Measurements from ENCODE around the gene CDC42BPB. TPM values are rescaled to one million over a fixed set of nuclear protein-coding genes. Genes with fewer than 3 reads are reported as not detected.

Gene CDC42BPB
- polyA plus RNA-seq, 3 donors from 2014 or later, result not detected

GRCh38 chr14:103073367-103073875, 16.1 kb upstream of the CDC42BPB start:
- H3K36me3 Mint-ChIP-seq, result no peaks in the 10 kb centered on the region
- peaks cover 0 to 3% (median 2%) of the 10 kb centered on the region in 3 donors for H3K27me3 Mint-ChIP-seq (ENCODE audit: low read depth in 3 of 3)
- peaks cover 0 to 2% of the 10 kb centered on the region in 2 donors for H3K4me1 Mint-ChIP-seq
- no peaks in the 10 kb centered on the region for H3K9me3 Mint-ChIP-seq
- no peak overlapping the region for H3K27ac Mint-ChIP-seq
- H3K4me3 Mint-ChIP-seq, result no peak overlapping the region
- DNase-seq, result no peak

- Mint-ChIP-seq H3K27me3 (ENCODE audit: low read depth in 3 of 3) (peaks cover 2% of the 10 kb centered on the region in 3 donors), H3K4me3 (no peak overlapping the region), H3K4me1 (peaks cover 0 to 2% of the 10 kb centered on the region in 2 donors), H3K9me3 (no peaks in the 10 kb centered on the region), H3K27ac (no peak overlapping the region), H3K36me3 (no peaks in the 10 kb centered on the region)
- DNase-seq, result no peak
Observed at GRCh38 chr14:103072595-103073366, 15.4 kb upstream of the CDC42BPB start.

- Mint-ChIP-seq H3K9me3 (no peaks in the 10 kb centered on the region), H3K27ac (no peak overlapping the region), H3K27me3 (ENCODE audit: low read depth in 3 of 3) (peaks cover 2 to 6% (median 4%) of the 10 kb centered on the region in 3 donors), H3K4me1 (peaks cover 0 to 2% of the 10 kb centered on the region in 2 donors), H3K36me3 (no peaks in the 10 kb centered on the region), H3K4me3 (no peak overlapping the region)
- no peak for DNase-seq
Observed at GRCh38 chr14:103071544-103072251, 14.3 kb upstream of the CDC42BPB start.

GRCh38 chr14:103070971-103071542, 13.7 kb upstream of the CDC42BPB start:
- Mint-ChIP-seq H3K36me3 (no peaks in the 10 kb centered on the region), H3K27me3 (ENCODE audit: low read depth in 3 of 3) (peaks cover 2 to 6% (median 4%) of the 10 kb centered on the region in 3 donors), H3K9me3 (no peaks in the 10 kb centered on the region), H3K4me1 (peaks cover 0 to 2% of the 10 kb centered on the region in 2 donors), H3K27ac (no peak overlapping the region), H3K4me3 (no peak overlapping the region)
- DNase-seq, result no peak

GRCh38 chr14:103070263-103070885, 13.0 kb upstream of the CDC42BPB start:
- Mint-ChIP-seq H3K36me3 (no peaks in the 10 kb centered on the region), H3K27me3 (ENCODE audit: low read depth in 3 of 3) (peaks cover 2 to 8% (median 6%) of the 10 kb centered on the region in 3 donors), H3K4me3 (no peak overlapping the region), H3K27ac (no peak overlapping the region), H3K9me3 (no peaks in the 10 kb centered on the region), H3K4me1 (peaks cover 0 to 2% of the 10 kb centered on the region in 2 donors)
- no peak for DNase-seq

- no peak for DNase-seq
- peaks cover 1 to 8% (median 6%) of the 10 kb centered on the region in 3 donors for H3K27me3 Mint-ChIP-seq (ENCODE audit: low read depth in 3 of 3)
- H3K9me3 Mint-ChIP-seq, result no peaks in the 10 kb centered on the region
- no peaks in the 10 kb centered on the region for H3K4me1 Mint-ChIP-seq
- H3K27ac Mint-ChIP-seq, result no peak overlapping the region
- no peaks in the 10 kb centered on the region for H3K36me3 Mint-ChIP-seq
- no peak overlapping the region for H3K4me3 Mint-ChIP-seq
Observed at GRCh38 chr14:103068351-103069073, 11.2 kb upstream of the CDC42BPB start.

GRCh38 chr14:103067231-103067954, 10.0 kb upstream of the CDC42BPB start:
- no peak overlapping the region for H3K4me3 Mint-ChIP-seq
- H3K9me3 Mint-ChIP-seq, result no peaks in the 10 kb centered on the region
- no peak for DNase-seq
- no peaks in the 10 kb centered on the region for H3K36me3 Mint-ChIP-seq
- peaks cover 0 to 8% (median 6%) of the 10 kb centered on the region in 3 donors for H3K27me3 Mint-ChIP-seq (ENCODE audit: low read depth in 3 of 3)
- H3K27ac Mint-ChIP-seq, result no peak overlapping the region
- no peaks in the 10 kb centered on the region for H3K4me1 Mint-ChIP-seq

GRCh38 chr14:103066399-103066798, 9.1 kb upstream of the CDC42BPB start:
- Mint-ChIP-seq H3K27me3 (ENCODE audit: low read depth in 3 of 3) (peaks cover 2 to 8% (median 6%) of the 10 kb centered on the region in 3 donors), H3K4me1 (no peaks in the 10 kb centered on the region), H3K9me3 (no peaks in the 10 kb centered on the region), H3K4me3 (no peak overlapping the region), H3K36me3 (no peaks in the 10 kb centered on the region), H3K27ac (no peak overlapping the region)
- no peak for DNase-seq

- H3K27me3 Mint-ChIP-seq (ENCODE audit: low read depth in 3 of 3), result peaks cover 2 to 8% (median 6%) of the 10 kb centered on the region in 3 donors
- DNase-seq, result no peak
- no peak overlapping the region for H3K27ac Mint-ChIP-seq
- H3K4me1 Mint-ChIP-seq, result no peaks in the 10 kb centered on the region
- H3K9me3 Mint-ChIP-seq, result no peaks in the 10 kb centered on the region
- no peaks in the 10 kb centered on the region for H3K36me3 Mint-ChIP-seq
- H3K4me3 Mint-ChIP-seq, result no peak overlapping the region
Observed at GRCh38 chr14:103065861-103066260, 8.5 kb upstream of the CDC42BPB start.

GRCh38 chr14:103064978-103065377, 7.6 kb upstream of the CDC42BPB start:
- Mint-ChIP-seq H3K4me3 (no peak overlapping the region), H3K36me3 (no peaks in the 10 kb centered on the region), H3K9me3 (no peaks in the 10 kb centered on the region), H3K27me3 (ENCODE audit: low read depth in 3 of 3) (peaks cover 2 to 9% (median 8%) of the 10 kb centered on the region in 3 donors), H3K4me1 (no peaks in the 10 kb centered on the region), H3K27ac (no peak overlapping the region)
- no peak for DNase-seq

GRCh38 chr14:103064436-103064835, 7.1 kb upstream of the CDC42BPB start:
- no peaks in the 10 kb centered on the region for H3K4me1 Mint-ChIP-seq
- H3K36me3 Mint-ChIP-seq, result no peaks in the 10 kb centered on the region
- H3K27ac Mint-ChIP-seq, result no peak overlapping the region
- DNase-seq, result no peak
- no peak overlapping the region for H3K4me3 Mint-ChIP-seq
- H3K9me3 Mint-ChIP-seq, result no peaks in the 10 kb centered on the region
- peaks cover 2 to 13% (median 11%) of the 10 kb centered on the region in 3 donors for H3K27me3 Mint-ChIP-seq (ENCODE audit: low read depth in 3 of 3)

- no peak for DNase-seq
- H3K4me3 Mint-ChIP-seq, result no peak overlapping the region
- H3K27me3 Mint-ChIP-seq (ENCODE audit: low read depth in 3 of 3), result peaks cover 5 to 20% (median 15%) of the 10 kb centered on the region in 3 donors
- H3K9me3 Mint-ChIP-seq, result no peaks in the 10 kb centered on the region
- no peaks in the 10 kb centered on the region for H3K36me3 Mint-ChIP-seq
- H3K27ac Mint-ChIP-seq, result no peak overlapping the region
- H3K4me1 Mint-ChIP-seq, result peaks cover 0 to 3% of the 10 kb centered on the region in 2 donors
Observed at GRCh38 chr14:103061482-103061976, 4.2 kb upstream of the CDC42BPB start.
